Adrenal gland (tissue), 12 donors: ENCODE results near the gene ZNF709. TPM values are rescaled to one million over a fixed set of nuclear protein-coding genes. Genes with fewer than 3 reads are reported as not detected.
"Not testable (repeated sequence)": the region's sequence is repeated elsewhere in the genome, so short reads cannot be mapped to it uniquely, and the experiment has no call there.

ENCODE experiments used
- DNase-seq, 7 donors: peaks; one replicate each; pipeline ENCODE4 v3.0.0-alpha.2; 2019 to 2020
- H3K27ac ChIP-seq, 5 donors: fragments of 200-600 bp; sonication (generic) in 4 of 5; 1 replicate in 3 of 5; 2 replicates in 2 of 5; pipeline versions ENCODE4 v1.5.1 to v1.8.0; 2016 to 2020; ENCODE audit warnings: mild to moderate bottlenecking in 1 of 5
- H3K27me3 ChIP-seq: fragments of 200-600 bp; 2 replicates; pipeline ENCODE4 v1.8.0; 2021
- H3K36me3 ChIP-seq, 2 donors: fragments of 200-600 bp; replicated peaks in 1 of 2; 1 replicate in 1 of 2; 2 replicates in 1 of 2; pipeline versions ENCODE4 v1.5.1 to v1.8.0; 2018 to 2022
- H3K4me1 ChIP-seq, 2 donors: fragments of 200-600 bp; replicated peaks in 1 of 2; 1 replicate in 1 of 2; 2 replicates in 1 of 2; pipeline versions ENCODE4 v1.5.1 to v1.8.0; 2018 to 2021
- H3K4me3 ChIP-seq, 4 donors: fragments of 200-600 bp; sonication (generic) in 3 of 4; one replicate each; pipeline ENCODE4 v1.5.1; 2016 to 2018
- H3K9me3 ChIP-seq, 3 donors: fragments of 200-600 bp; sonication (generic) in 1 of 3; replicated peaks in 1 of 3; 1 replicate in 2 of 3; 2 replicates in 1 of 3; pipeline versions ENCODE4 v1.5.1 to v1.8.0; 2016 to 2021
- CTCF ChIP-seq, 6 experiments: fragments of 450-650 bp in 4 of 6; fragments of 200-600 bp in 2 of 6; sonication (generic) in 1 of 6; IDR thresholded peaks; 1 replicate in 5 of 6; 2 replicates in 1 of 6; pipeline versions ENCODE4 v1.5.1 to v1.8.0; 2016 to 2021; ENCODE audit warnings: antibody characterized with exemption in 6 of 6, mild to moderate bottlenecking in 2 of 6, moderate library complexity in 1 of 6
- POLR2A ChIP-seq, 2 donors: fragments of 450-650 bp; IDR thresholded peaks; one replicate each; pipeline ENCODE4 v1.6.1; 2017; ENCODE audit warnings: antibody characterized with exemption in 2 of 2, mild to moderate bottlenecking in 2 of 2, moderate library complexity in 1 of 2
- WGBS, 4 donors: extraction: QIAGEN DNeasy Blood & Tissue Kit in 2 of 4; methylation state at CpG; one replicate each; pipeline versions ENCODE4 v1.1.5 to v1.1.7; 2013 to 2017; 5-methylcytosine and 5-hydroxymethylcytosine counted together
- intact Hi-C, 2 donors: fragments of 100-400 bp; cut with DNase I; formaldehyde crosslinking; loops; one replicate each; pipeline versions ENCODE4 v1.14.1 to v1.15.0; 2022 to 2023
- polyA plus RNA-seq, 3 donors: library from polyadenylated mRNA; stranded (reverse); fragments of 200-250 nt in 2 of 3; fragments of 350-450 nt in 1 of 3; fragmentation: Illumina TruSeq in 1 of 3; extraction: RNeasy Lipid Tissue Mini Kit (QIAGEN cat#74804) in 1 of 3; gene quantifications; one replicate each; pipeline ENCODE4 v1.2.3, GENCODE V29; 2013 to 2014
- total RNA-seq, 9 donors: library from RNA; depleted of rRNA in 4 of 9; stranded (reverse); fragments of >200 nt in 4 of 9; fragments of 120-200 nt in 1 of 9; fragmentation: NEBNext Ultra II Directional in 1 of 9; extraction: Animal tissue kit (Norgen Biotek cat#: 25700) in 1 of 9; gene quantifications; one replicate each; pipeline versions ENCODE4 v1.1.0 to v1.2.4, GENCODE V29; 2013 to 2023
- donor health status: healthy with polysubstance abuse.
- donor health status: Bipolar disorder and iron deficiency.
- donor health status: DM: yes; HTN: yes; CAD: no.
- donor health status: DM: no; HTN: no; CAD: no.
- donor health status: DM: no; HTN: no; CAD: no.
- donor health status: DM: yes; HTN: yes; CAD: no.

The ZNF709 gene
- total and polyA plus RNA-seq, 12 donors = 1.2 to 5.4 (median 2.9) TPM

- DNase-seq = peak; percentile 95 to 99 (median 98)
- TF ChIP-seq POLR2A (IDR thresholded peaks at IDR 0.05) = peak; percentile 37 to 94
- peak in 4 of 6 experiments; percentile 9 to 27 (median 20) for TF ChIP-seq CTCF (IDR thresholded peaks at IDR 0.05)
- Histone ChIP-seq H3K27me3 (no peaks in the 10 kb centered on the region), H3K4me3 (peak overlapping the region; percentile 83 to 88 (median 85)), H3K9me3 (no peaks in the 10 kb centered on the region), H3K27ac (peak overlapping the region; percentile 79 to 97 (median 91)), H3K4me1 (peaks cover 0 to 6% of the 10 kb centered on the region in 2 donors), H3K36me3 (no peaks in the 10 kb centered on the region)
- 1 to 6% (median 2%) methylated on average over 8 to 51 of the region's 51 CpGs for WGBS, 4 donors
- intact Hi-C loops = no loop called here
Observed at GRCh38 chr19:12495002-12495802, 10.6 kb upstream of the ZNF709 start.

GRCh38 chr19:12494260-12494860 lies 9.7 kb upstream of the ZNF709 start:
- no peaks in the 10 kb centered on the region for H3K9me3 ChIP-seq
- peak overlapping the region in 1 of 4 donors; percentile 83 for H3K4me3 ChIP-seq
- H3K27me3 ChIP-seq = no peaks in the 10 kb centered on the region
- 89 to 95% (median 94%) methylated on average over 3 of the region's 3 CpGs for WGBS, 4 donors
- DNase-seq = no peak
- intact Hi-C loops = no loop called here
- H3K4me1 ChIP-seq = peaks cover 0 to 6% of the 10 kb centered on the region in 2 donors
- no peak for TF ChIP-seq CTCF (IDR thresholded peaks at IDR 0.05)
- TF ChIP-seq POLR2A (IDR thresholded peaks at IDR 0.05) = no peak
- peak overlapping the region in 4 of 5 donors; percentile 79 to 97 (median 91) for H3K27ac ChIP-seq
- no peaks in the 10 kb centered on the region for H3K36me3 ChIP-seq

- H3K27me3 ChIP-seq, H3K36me3 ChIP-seq, H3K9me3 ChIP-seq, DNase-seq, H3K4me3 ChIP-seq, intact Hi-C loops, H3K27ac ChIP-seq: not testable (repeated sequence)
- H3K4me1 ChIP-seq = peaks cover 3 to 11% of the 10 kb centered on the region in 2 donors
- WGBS, 4 donors = 82 to 88% (median 83%) methylated on average over 1 of the region's 1 CpG
Observed at GRCh38 chr19:12486265-12486783, 1.7 kb upstream of the ZNF709 start.

- no peak for TF ChIP-seq POLR2A (IDR thresholded peaks at IDR 0.05)
- Histone ChIP-seq H3K9me3 (no peaks in the 10 kb centered on the region), H3K4me3 (no peak overlapping the region), H3K36me3 (no peaks in the 10 kb centered on the region), H3K27me3 (no peaks in the 10 kb centered on the region), H3K27ac (peak overlapping the region in 1 of 5 donors; percentile 79), H3K4me1 (peaks cover 3 to 11% of the 10 kb centered on the region in 2 donors)
- intact Hi-C loops = no loop called here
- DNase-seq = no peak
- 67 to 87% (median 81%) methylated on average over 3 of the region's 3 CpGs for WGBS, 4 donors
Observed at GRCh38 chr19:12485571-12485970, 955 bp upstream of the ZNF709 start.

- Histone ChIP-seq H3K9me3 (no peaks in the 10 kb centered on the region), H3K27ac (peak overlapping the region in 4 of 5 donors; percentile 30 to 85 (median 70)), H3K36me3 (no peaks in the 10 kb centered on the region), H3K4me3 (peak overlapping the region; percentile 35 to 99 (median 72)), H3K27me3 (no peaks in the 10 kb centered on the region), H3K4me1 (peaks cover 3 to 11% of the 10 kb centered on the region in 2 donors)
- WGBS, 4 donors = 1 to 5% (median 4%) methylated on average over 9 to 11 of the region's 11 CpGs
- intact Hi-C loops = no loop called here
- TF ChIP-seq CTCF (IDR thresholded peaks at IDR 0.05) (no peak), POLR2A (IDR thresholded peaks at IDR 0.05) (no peak)
- DNase-seq = no peak
Observed at GRCh38 chr19:12485052-12485416, 418 bp upstream of the ZNF709 start.
